SK-N-MC (cell line): ENCODE measurements around the gene NLK.

ENCODE experiments used
- EZH2 ChIP-seq: fragments of 200-600 bp; sonication (generic); IDR thresholded peaks from one replicate; pipeline ENCODE4 v1.6.1; 2017; ENCODE audit warnings: antibody characterized with exemption
- FOXP2 ChIP-seq: optimal IDR thresholded peaks from 2 replicates; pipeline ENCODE3; 2011; ENCODE audit warnings: mild to moderate bottlenecking, moderate library complexity; ENCODE audit not compliant: insufficient read depth; ENCODE audit errors: extremely low read length, control extremely low read depth
- POLR2AphosphoS5 ChIP-seq: IDR thresholded peaks from 2 replicates; pipeline ENCODE4 v1.6.1; 2012; ENCODE audit warnings: mild to moderate bottlenecking, low read depth, low read length, borderline replicate concordance

- TF ChIP-seq POLR2AphosphoS5 (no peak), FOXP2 (no peak), EZH2 (no peak)
These were observed 70.8 kb downstream of the NLK start for GRCh38 chr17:28113269-28113668.
